COR-L47 (cell line): ENCODE results near the gene GALNT16.
"Not testable (repeated sequence)": the region's sequence is repeated elsewhere in the genome, so short reads cannot be mapped to it uniquely, and the experiment has no call there.

Source experiments
- DNase-seq: peaks from one replicate; lab custom pipeline; 2025; lab: John Stamatoyannopoulos, UW

GALNT16 gene

DNA sequence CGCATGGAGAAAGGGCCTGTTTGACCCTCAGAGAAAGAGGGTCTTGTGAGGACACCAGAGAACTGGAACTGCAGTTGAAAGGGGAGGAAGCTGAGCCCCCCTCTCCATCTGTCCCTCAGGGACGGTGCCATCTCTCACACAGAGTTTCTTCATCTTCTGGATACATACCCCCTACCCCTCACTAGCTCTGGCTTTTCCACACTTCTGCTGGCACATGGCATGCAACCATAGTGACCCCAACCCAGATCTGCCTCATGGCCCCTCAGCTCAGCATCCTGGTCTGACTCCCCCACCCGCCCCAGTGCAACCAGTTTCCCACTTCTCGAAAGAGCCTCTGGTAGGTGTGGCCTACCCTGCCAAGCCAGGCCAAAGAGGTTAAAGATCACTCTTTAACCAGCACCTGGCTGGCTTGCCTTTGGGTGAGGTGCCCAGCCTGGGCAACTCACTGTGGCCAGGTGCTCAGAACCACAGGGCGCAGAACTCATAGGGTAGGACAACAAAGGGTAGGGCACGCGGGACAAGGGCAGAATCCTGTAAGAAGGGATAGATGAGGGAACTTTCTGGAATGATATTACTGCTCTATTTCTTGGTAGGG is 25.8 kb downstream of the GALNT16 start:
- DNase-seq = no peak

DNA sequence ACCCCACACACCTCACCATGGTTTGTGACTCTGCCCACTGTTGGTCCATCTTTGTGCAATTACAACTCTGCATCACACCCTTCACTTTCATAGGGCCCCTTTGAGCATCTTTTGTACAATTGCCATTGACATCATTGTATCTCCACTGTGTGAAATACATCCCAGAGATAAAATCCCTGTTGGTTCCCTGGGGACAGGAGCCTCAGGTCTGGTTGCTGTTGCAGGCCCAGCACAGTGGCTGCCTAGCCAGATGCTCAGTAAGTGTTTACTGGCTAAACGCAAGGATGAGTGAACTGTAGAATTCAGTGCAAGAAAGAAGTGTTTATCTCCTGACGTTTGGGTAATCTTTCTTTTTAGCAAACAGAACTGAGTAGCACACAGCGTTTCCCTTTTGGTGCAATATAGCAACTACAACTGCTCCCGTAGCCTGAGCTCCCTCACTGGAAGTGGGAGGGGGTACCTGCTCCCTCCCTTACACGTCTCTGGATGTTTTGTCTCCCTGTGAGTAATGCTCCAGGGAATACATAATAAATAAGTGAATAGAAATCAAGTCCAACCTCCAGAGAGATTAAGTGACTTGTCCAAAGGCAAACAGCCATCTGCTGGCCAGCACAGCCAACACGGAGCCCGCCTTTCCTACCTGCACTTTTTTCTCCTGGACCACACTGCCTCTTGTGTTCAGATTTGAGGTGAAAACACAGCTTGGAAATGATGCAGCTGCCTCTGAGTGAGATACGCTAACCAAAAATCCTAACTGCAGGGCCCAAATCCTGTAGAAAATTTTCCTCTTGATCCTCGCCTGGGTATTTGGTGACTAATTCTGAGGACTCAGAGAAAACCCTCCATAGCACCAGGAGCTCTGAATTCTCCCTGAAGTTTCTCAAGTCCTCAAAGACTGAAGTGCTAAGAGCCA is 27.4 kb downstream of the GALNT16 start:
- no peak for DNase-seq

DNA sequence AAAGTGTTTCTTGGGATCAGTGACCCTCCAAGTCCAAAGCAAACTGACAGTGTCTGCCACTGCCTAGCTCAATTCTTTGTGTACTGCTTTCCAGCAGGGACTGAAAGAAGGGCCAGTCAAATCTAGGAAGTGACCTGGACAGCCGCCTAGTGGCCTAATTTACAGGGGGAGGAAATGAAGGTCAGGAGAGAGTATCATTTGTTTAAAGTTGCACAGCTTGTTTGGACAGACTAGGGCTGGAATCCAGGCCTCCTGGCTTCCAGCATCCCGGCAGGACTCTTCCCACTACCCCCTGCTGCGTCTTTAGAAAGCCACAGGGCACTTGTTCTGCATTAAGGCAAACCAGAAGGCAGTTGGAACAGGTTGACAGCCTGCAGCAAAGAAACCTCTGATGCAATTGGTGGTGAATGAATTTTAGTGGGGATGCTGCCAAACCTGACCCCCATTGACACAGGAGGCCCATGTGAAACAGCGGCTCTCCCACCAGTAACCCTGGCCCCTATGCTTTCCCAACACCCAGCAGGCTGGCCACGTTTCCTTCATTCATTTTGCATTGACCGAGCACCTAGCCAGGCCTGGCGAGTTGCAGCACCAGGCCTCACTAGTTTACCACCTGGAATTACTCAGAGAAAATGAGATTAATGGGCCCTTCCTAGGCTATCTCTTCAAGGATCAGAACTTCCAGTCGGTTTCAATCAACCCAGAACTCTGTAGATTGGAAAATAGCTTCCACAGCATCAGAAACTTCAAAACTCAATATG is 28.2 kb downstream of the GALNT16 start:
- no peak for DNase-seq

DNA sequence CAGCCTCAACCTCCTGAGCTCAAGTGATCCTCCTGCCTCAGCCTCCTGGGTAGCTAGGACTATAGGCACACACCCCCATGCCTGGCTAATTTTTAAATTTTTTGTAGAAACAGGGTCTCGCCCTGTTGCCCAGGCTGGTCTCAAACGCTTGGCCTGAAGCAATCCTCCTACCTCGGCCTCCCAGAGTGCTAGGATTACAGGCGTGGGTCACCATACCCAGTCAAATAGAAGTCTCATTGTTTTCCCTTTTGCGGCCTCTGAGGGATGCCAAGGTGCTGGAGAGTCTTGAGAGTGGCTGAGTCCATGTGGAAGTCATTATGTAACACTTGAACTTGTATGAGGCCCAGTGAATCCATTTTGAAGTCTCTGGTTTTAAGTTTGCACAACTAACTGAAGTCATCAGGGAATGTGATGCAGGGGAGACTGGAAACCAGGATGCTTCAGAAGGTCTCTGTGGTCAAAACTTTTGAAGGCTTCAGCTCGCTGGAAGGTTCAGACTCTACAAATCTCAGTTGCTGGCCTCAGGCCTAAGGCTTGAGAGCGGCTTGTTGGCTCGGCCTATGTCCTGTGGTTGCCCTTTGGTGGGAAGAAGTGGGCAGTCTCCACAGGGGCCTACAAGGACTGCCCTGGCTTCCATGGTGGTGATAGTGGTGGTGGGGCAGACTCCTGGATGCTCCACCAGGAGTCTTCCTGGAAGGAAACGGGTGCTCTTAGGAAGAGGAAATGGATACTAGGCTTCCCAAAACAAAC is 29.2 kb downstream of the GALNT16 start:
- no peak for DNase-seq

DNA sequence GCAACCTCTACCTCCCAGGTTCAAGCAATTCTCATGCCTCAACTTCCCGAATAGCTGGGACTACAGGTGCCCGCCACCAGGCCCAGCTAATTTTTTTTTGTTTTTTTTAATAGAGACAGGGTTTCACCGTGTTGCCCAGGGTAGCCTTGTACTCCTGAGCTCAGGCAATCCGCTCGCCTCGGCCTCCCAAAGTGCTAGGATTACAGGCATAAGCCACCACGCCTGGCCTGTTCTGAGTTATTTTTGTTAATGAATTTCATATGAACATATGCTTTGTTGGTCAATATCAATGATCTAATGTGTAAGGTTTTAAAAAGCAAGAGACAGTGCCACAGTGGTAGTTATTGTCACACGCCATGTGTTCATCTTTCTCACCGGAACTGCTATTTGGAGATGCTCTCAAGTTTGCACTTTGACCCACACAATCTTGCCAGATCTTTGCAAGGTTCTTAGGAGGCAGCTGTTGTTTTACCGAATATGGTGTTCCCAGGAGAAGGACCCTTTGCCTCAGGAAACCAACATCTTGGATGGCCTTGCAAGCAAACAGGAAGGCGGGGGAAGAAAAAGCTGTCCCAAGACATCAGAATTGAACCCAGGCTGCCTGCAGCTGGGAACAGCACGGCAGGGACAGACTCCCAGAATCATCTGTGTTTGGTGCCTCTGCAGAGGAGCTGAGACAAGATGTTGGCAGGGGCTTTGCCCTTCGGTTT is 30.0 kb downstream of the GALNT16 start:
- DNase-seq = no peak

DNA sequence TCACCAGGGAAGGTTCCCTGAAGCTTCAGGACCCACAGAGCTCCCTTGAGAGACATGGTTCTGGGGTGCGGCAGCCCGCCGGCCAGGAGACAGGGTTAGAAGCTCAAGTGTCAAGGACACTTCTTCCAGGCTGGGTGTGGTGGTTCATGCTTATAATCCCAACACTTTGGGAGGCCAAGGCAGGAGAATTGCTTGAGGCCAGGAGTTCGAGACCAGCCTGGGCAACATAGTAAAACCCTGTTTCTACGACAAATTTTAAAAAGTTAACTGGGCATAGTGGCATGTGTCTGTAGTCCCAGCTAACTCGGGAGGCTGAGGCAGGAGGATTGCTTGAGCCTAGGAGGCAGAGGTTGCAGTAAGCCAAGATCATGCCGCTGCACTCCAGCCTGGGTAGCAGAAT is 30.9 kb downstream of the GALNT16 start:
- not testable (repeated sequence) for DNase-seq

DNA sequence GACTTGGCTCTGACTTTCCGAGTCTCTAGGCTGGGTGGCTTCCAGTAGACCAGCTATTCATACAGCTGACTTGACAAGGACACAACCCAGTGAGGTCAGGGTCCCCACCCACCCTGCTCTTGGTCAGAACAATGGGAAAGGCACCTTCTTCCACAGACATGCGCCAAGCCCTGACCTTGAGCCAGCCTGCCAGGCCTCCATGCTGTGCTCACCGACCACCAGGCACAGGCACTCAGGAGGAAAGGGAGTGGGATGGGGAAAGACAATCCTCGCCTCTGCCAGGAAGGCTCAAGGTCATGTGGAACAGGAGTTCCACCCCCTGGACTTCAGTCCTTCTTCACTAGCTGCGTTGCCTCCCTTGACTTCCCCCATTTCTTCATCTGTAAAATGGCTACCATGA is 31.4 kb downstream of the GALNT16 start:
- no peak for DNase-seq

DNA sequence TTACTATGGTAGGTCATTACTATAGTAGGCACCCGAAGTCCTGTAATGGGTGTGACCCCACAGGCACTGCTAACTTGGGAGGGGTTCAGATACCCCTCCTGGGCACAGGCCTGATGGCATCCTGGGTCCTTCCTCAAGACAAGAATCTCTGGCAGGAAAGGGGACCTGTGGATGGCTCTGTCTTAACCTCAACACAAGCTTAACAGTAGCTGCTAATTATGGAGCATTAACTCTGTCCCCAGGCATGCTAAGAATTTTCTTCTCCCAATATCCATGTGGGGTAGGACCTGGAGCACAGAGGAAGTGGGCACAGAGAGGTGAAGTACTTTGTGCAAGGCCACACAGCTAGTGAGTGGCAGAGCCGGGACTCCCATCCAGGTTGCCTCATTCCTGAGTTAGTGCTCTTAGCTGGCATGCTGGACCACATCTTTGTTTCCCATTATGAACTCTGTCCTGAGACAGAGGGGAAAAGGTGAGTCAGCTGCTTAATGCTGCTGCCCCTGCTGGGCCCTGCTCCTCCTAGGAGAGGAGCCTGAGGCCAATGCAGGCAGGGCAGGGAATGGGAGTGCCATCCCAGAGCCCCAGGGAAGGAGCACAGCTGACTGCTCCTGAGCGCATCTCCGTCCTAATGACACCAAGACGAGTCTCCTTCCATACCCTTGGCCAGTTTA is 32.1 kb downstream of the GALNT16 start:
- no peak for DNase-seq

DNA sequence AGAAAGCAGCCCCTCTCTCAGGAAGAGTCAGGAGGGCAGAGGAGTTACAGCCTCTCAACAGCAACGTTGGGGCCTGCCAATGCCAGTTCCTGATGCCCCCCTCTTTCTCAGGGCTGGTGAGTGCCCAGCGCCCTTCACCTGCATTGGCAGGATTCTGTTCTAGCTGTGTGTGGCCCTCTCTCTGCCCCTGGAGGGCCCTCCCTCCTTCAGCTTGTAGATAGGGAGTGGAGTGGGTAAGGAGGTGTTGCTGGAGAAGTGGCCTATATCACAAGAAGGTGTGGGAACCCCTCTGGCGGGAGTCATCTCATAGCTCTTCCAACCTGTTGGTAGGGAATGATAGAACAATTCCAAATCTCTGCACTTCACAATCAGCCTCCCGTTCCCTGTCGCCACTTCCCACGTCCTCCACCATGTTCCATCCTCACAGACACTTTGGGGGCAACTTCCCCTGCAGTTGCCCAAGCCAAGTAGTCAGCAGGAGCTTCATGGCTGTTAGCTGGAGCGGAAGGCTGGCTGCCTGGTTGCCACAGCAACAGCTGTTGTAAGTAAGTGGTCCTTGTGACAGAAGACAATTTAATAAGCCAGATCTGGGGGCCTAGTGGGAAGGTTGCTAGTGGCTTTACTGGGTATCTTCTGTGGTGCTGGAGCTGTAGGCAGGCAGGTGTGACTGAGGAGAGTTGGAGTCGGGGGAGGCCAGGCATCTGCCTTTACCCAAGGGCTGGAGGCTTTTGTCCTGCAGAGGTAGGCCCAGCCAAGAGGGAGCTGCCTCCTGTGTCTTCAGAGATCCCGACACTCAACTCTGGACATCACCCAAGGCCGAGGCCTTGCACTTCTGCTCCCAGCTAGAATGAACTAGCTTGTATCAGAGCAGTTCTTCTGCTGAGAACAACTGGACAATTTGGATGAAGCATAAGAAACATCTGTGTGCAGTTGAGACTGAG is 38.4 kb downstream of the GALNT16 start:
- no peak for DNase-seq

DNA sequence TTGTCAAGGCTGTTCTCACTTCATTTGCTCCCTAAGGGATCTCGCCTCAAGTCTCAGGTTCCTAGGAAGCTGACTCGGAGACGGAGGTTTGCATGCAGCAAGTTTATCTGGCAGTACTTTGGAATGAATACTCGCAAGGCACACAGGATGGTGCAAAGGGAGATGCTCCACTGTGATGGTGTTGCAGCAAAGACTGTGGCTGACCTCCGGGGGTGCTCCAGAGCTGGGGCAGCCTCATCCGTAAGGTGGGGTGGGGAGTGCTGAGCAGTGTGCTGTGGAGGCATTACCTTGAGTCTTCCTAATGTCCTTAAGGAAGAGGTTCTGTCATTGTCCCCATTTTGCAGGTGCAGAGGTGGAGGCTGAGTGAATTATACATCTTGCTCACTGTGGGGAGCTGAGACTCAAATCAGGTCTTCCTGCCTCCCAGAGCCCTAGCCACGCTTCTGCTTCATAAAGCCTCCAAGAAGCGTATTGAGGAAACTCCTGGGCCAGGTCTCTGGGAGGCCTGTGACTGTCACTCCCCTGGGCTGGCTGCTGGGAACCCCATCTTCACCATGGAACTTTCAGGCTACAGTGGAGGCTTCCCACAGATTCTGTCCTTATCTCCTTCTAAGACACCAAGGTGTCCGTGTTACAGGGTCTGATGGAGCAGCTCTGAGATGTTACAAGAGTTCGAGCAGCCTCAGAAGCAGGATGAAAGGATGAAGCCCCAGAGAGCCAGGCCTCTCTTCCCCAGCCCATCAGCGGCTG is 39.5 kb downstream of the GALNT16 start:
- DNase-seq = no peak

DNA sequence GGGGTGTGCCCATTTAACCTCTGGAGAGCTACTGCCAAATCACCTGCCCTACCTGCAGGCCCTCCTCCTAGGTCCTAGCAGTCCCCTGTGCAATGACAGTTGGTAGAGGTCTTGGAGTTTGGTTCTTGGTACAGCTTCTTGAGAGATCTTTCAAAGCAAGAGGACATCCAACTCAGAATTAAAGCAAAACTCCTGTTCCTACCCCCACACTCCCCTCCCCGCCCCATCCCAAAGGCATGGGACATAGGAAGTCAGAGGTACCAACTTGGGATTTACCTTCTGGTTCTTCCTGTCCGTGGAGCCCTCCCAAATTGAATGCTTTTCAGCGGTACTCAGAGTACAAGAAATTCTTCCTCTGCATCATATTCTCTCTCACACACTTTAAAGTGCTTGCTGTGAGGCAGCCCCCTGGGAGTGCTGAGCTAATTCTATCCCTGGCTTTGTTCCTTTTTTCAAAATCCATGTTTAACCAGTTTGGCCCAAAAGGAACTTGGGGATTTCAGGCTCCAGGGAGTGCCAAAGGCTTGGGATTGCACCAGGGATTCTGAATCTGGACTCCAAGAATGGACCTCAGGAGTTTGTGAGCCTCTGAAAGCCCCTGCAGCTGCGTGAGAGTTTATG is 40.8 kb downstream of the GALNT16 start:
- no peak for DNase-seq

DNA sequence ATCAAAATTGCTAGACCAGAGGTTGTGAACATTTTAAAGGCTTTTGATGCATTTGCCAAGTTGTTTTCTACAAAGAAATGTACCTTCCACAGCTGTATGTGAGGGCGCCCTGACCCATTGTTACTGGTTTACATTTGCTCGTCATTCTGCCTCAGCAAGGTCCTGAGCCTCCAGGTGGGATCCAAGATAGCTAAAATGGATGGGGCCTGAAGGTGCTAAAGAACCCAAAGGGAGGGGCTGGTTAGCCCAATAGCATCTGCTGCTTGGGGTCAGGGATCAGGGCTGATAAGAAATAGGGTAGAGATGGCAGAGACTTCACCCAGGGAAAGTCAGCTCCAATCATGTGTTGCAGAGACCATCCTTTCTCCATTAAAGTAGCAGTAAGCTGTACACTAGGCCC is 43.1 kb downstream of the GALNT16 start:
- no peak for DNase-seq

DNA sequence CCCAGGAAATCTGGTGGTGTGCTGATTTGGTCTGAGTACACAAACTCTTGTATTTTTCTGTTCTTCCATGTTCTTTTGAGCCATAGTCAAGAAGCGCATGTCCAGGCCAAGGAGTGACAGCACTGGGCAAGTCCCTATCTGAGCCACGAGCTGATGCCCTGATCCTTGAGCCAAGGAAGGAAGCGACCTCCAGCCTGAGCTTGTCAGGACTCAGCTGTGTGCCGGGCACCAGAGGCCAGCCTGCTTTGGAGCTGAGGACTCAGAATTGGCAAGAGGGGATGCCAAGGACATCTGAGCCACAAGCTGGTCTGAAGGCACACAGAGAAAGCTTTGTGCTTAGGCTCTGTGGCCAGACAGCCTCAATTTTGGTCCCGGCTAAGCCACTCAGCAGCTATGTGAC is 52.6 kb downstream of the GALNT16 start:
- DNase-seq = no peak

DNA sequence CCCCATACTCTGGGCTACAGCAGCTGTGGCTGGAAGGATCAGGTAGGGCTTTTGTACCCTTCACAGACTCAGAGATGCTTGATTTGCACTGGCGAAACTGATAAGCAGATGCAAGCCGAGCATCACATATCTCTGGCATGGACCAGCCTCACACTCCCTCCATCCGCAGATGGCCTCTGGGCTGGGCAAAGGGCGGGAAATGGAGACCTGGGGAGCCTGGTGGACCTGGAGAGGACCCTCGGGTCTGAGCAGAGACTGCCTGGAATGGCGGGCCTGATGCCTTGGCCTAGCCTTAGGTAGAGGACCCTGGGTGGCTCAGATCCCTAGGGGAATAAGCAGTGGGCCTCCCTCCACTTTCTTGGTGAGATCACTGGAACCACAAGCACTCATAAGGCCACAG is 53.2 kb downstream of the GALNT16 start:
- DNase-seq = no peak

DNA sequence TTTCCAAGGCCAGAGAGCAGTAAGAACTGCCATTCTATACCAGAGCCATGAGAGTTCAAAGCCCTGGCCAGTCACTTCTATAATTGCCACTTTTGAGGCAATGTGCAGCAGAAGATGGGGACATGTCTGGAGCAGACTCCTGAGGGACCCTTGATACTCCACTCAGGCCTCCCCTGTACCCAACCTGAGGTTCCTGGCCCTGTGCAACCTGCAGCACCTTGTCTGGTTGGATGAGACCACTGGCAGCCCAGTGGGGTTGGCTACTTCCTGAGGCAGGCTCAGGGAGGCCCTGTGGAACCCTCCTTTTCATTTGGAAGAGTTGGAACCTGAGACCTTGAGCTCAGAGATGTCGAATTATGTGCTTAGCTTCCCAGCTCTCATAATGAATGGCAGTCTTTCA is 54.4 kb downstream of the GALNT16 start:
- DNase-seq = no peak

DNA sequence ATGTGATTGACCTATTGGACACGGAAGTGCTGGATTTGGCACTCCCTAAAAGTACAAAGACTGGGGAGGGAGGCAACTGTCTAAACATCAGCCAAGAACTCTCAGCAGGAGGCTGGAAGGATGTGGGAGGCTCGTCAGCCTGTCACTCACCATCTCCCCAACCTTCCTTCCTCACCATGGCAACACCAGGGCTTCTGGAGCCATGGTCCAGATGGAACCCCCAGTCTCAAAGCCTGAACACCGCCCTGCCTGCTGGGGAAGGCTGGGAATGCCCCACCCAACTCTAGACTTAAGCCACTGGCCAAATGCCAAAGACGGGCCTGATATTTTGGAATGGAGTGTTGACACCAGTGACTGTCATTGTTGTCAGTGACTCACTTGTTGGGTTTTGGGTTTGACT is 55.3 kb downstream of the GALNT16 start:
- DNase-seq = peak; percentile 78

DNA sequence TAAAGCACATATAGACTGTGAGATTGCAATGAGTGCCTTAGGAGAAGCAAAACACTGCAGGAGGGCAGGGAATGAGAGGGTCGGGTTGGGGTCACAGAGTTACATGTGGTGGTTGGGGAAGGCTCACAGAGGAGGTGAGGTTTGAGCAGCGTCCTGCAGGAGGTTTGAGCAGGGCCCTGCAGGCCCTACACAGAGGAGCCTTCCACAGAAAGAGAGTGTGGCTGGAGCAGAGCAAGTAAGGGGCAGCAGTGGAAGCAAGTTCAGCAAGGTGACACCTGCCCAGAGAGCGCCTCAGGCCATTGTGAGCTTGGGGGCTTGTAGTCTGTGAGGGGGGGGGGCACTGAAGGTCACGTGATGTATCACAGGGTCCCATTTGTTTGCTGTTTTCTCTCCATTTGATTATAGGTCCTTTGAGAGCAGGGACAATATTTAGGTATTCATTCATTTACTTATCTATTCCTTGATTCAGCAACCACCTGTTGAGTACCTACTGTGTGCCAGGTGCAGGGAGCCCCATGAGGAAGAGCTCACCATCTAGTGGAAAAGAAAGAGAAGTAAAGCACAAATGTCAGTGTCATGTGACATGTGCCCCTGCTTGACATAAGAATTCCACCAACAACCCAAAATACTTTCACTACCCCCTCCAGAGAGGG is 56.6 kb downstream of the GALNT16 start:
- DNase-seq = no peak

DNA sequence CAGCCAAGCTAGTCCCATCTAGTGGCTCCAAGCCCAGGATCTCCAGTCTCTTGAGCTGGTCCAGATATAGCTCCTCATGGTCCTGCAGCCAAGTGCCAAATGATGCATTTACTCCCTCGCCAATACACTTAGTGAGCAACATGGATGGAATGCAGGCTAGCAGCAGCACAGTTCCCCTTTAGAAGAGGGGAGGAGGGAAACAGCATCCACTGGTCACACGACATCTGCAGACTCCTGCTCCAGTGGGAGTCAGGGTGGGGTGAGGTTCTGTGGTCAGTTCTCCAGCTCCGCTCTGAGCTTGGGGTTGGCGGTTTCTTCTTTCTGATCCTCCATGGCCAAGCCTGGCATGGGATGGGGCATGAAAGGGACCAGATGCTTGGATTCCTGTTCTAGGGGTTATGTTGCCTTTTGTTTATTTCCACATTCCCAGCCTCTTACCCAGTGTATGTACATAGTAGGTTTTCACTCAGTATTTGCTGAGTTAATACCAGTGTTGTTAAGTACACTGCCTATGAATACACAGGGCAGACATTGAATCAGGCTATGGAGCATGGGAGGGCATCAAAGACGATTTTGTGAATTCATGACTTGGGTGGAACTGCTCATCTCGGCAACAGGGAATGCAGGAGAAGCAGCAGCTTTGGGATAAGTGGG is 57.3 kb downstream of the GALNT16 start:
- no peak for DNase-seq
